ENCODE measurements around the gene NRXN2.

DNA sequence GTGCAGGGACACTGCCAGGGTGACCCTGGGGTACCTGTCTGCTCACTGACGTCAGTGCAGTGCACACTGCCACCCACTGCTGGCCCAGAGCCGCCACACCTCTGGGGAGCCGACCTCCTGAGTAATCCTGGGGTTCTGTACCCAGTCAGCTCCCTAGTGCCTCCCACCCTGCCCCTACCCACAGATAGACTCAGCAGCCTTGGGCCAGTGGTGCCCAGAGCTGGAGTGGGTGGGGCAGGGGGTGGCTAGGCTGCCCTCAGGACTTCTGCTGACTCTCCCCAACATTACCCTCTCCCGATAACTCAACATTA lies 5.8 kb downstream of the NRXN2 start:
- TF ChIP-seq, protein P1, sequence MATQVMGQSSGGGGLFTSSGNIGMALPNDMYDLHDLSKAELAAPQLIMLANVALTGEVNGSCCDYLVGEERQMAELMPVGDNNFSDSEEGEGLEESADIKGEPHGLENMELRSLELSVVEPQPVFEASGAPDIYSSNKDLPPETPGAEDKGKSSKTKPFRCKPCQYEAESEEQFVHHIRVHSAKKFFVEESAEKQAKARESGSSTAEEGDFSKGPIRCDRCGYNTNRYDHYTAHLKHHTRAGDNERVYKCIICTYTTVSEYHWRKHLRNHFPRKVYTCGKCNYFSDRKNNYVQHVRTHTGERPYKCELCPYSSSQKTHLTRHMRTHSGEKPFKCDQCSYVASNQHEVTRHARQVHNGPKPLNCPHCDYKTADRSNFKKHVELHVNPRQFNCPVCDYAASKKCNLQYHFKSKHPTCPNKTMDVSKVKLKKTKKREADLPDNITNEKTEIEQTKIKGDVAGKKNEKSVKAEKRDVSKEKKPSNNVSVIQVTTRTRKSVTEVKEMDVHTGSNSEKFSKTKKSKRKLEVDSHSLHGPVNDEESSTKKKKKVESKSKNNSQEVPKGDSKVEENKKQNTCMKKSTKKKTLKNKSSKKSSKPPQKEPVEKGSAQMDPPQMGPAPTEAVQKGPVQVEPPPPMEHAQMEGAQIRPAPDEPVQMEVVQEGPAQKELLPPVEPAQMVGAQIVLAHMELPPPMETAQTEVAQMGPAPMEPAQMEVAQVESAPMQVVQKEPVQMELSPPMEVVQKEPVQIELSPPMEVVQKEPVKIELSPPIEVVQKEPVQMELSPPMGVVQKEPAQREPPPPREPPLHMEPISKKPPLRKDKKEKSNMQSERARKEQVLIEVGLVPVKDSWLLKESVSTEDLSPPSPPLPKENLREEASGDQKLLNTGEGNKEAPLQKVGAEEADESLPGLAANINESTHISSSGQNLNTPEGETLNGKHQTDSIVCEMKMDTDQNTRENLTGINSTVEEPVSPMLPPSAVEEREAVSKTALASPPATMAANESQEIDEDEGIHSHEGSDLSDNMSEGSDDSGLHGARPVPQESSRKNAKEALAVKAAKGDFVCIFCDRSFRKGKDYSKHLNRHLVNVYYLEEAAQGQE (IDR thresholded peaks at IDR 0.05; ENCODE audit: insufficient read depth in 1 of 2, low read depth in 2 of 2, low read length in 1 of 2), result no peak
- TF ChIP-seq, protein P2, sequence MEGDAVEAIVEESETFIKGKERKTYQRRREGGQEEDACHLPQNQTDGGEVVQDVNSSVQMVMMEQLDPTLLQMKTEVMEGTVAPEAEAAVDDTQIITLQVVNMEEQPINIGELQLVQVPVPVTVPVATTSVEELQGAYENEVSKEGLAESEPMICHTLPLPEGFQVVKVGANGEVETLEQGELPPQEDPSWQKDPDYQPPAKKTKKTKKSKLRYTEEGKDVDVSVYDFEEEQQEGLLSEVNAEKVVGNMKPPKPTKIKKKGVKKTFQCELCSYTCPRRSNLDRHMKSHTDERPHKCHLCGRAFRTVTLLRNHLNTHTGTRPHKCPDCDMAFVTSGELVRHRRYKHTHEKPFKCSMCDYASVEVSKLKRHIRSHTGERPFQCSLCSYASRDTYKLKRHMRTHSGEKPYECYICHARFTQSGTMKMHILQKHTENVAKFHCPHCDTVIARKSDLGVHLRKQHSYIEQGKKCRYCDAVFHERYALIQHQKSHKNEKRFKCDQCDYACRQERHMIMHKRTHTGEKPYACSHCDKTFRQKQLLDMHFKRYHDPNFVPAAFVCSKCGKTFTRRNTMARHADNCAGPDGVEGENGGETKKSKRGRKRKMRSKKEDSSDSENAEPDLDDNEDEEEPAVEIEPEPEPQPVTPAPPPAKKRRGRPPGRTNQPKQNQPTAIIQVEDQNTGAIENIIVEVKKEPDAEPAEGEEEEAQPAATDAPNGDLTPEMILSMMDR (IDR thresholded peaks at IDR 0.05), result no peak
- no peak for TF ChIP-seq TCF7L2 (IDR thresholded peaks at IDR 0.05; ENCODE audit: low read depth, low read length)
- no peak for TF ChIP-seq POLR2AphosphoS5 (IDR thresholded peaks at IDR 0.05; ENCODE audit: low read depth, low read length)
- TF ChIP-seq SIN3A (IDR thresholded peaks at IDR 0.05; ENCODE audit: borderline replicate concordance, insufficient read depth, low read depth, low read length), result no peak
